SJCRH30 (cell line): ENCODE measurements around the gene LIMA1. TPM values are rescaled to one million over a fixed set of nuclear protein-coding genes. Genes with fewer than 3 reads are reported as not detected.
A peak's percentile ranks its signal among the peaks of the same experiment; 100 is the strongest.
"Not testable (repeated sequence)": the region's sequence is repeated elsewhere in the genome, so short reads cannot be mapped to it uniquely, and the experiment has no call there.

ENCODE experiments used
- DNase-seq, 2 experiments: peaks; one replicate each; pipeline ENCODE4 v3.0.0-alpha.2; 2015 to 2020
- H3K27ac ChIP-seq: fragments of 250-450 bp; sonication (Bioruptor Pico); 2 replicates; pipeline ENCODE4 v1.5.1; 2020; ENCODE audit warnings: mild to moderate bottlenecking, moderate library complexity
- H3K27me3 ChIP-seq: fragments of 250-450 bp; sonication (Bioruptor Pico); 2 replicates; pipeline ENCODE4 v1.5.1; 2020; ENCODE audit warnings: mild to moderate bottlenecking, moderate library complexity
- H3K36me3 ChIP-seq: fragments of 250-450 bp; sonication (Bioruptor Pico); 2 replicates; pipeline ENCODE4 v1.5.1; 2020; ENCODE audit warnings: mild to moderate bottlenecking, moderate library complexity
- H3K4me1 ChIP-seq: fragments of 250-450 bp; sonication (Bioruptor Pico); 2 replicates; pipeline ENCODE4 v1.5.1; 2020; ENCODE audit warnings: mild to moderate bottlenecking, moderate library complexity
- H3K4me3 ChIP-seq: fragments of 250-450 bp; sonication (Bioruptor Pico); 2 replicates; pipeline ENCODE4 v1.5.1; 2020; ENCODE audit warnings: mild to moderate bottlenecking, moderate library complexity
- H3K9me3 ChIP-seq: fragments of 250-450 bp; sonication (Bioruptor Pico); replicated peaks from 2 replicates; pipeline ENCODE4 v1.5.1; 2020; ENCODE audit warnings: mild to moderate bottlenecking, moderate library complexity
- total RNA-seq: library from RNA; depleted of rRNA; stranded (reverse); fragments of >200 nt; shearing (Covaris generic); gene quantifications from 2 replicates; pipeline ENCODE4 v1.2.3, GENCODE V29; 2014

LIMA1 gene
- total RNA-seq, 1 experiment from 2014 or later: 36.1 TPM

GRCh38 chr12:50271724-50272247 lies 11.5 kb downstream of the LIMA1 start:
- H3K4me1 ChIP-seq: peaks cover 4% of the 10 kb centered on the region; the same call in 1 of the 2 replicates
- no peak for DNase-seq
- H3K27me3 ChIP-seq: no peaks in the 10 kb centered on the region
- H3K36me3 ChIP-seq: no peaks in the 10 kb centered on the region
- no peak overlapping the region for H3K27ac ChIP-seq
- H3K4me3 ChIP-seq: no peak overlapping the region
- H3K9me3 ChIP-seq: no peaks in the 10 kb centered on the region

GRCh38 chr12:50268482-50268881 lies 14.8 kb downstream of the LIMA1 start:
- Histone ChIP-seq H3K4me1 (peaks cover 4% of the 10 kb centered on the region; the same call in 1 of the 2 replicates), H3K9me3 (peaks cover 3% of the 10 kb centered on the region), H3K27ac (no peak overlapping the region), H3K4me3 (no peak overlapping the region), H3K36me3 (no peaks in the 10 kb centered on the region), H3K27me3 (no peaks in the 10 kb centered on the region)
- no peak for DNase-seq

- Histone ChIP-seq H3K9me3 (peaks cover 3% of the 10 kb centered on the region), H3K27me3 (no peaks in the 10 kb centered on the region), H3K4me3 (no peak overlapping the region), H3K27ac (no peak overlapping the region), H3K4me1 (peaks cover 4% of the 10 kb centered on the region; the same call in 1 of the 2 replicates), H3K36me3 (no peaks in the 10 kb centered on the region)
- DNase-seq: no peak
Observed at GRCh38 chr12:50265770-50266524, 17.4 kb downstream of the LIMA1 start.

GRCh38 chr12:50263832-50264231 lies 19.5 kb downstream of the LIMA1 start:
- Histone ChIP-seq H3K36me3 (no peaks in the 10 kb centered on the region), H3K4me3 (no peak overlapping the region), H3K27me3 (no peaks in the 10 kb centered on the region), H3K27ac (no peak overlapping the region), H3K9me3 (peaks cover 3% of the 10 kb centered on the region), H3K4me1 (peaks cover 15% of the 10 kb centered on the region)
- no peak for DNase-seq

- no peaks in the 10 kb centered on the region for H3K27me3 ChIP-seq
- no peak overlapping the region for H3K4me3 ChIP-seq
- H3K4me1 ChIP-seq: peaks cover 26% of the 10 kb centered on the region
- no peaks in the 10 kb centered on the region for H3K36me3 ChIP-seq
- H3K27ac ChIP-seq: no peak overlapping the region
- no peak for DNase-seq
- H3K9me3 ChIP-seq: peaks cover 3% of the 10 kb centered on the region
Observed at GRCh38 chr12:50261654-50262053, 21.7 kb downstream of the LIMA1 start.

- Histone ChIP-seq H3K4me3 (no peak overlapping the region), H3K9me3 (no peaks in the 10 kb centered on the region; the same call in 1 of the 2 replicates), H3K4me1 (peaks cover 30% of the 10 kb centered on the region), H3K27me3 (no peaks in the 10 kb centered on the region), H3K36me3 (no peaks in the 10 kb centered on the region), H3K27ac (no peak overlapping the region)
- DNase-seq: no peak
Observed at GRCh38 chr12:50258167-50258551, 25.2 kb downstream of the LIMA1 start.

- H3K27ac ChIP-seq: no peak overlapping the region
- H3K9me3 ChIP-seq: no peaks in the 10 kb centered on the region
- peaks cover 30% of the 10 kb centered on the region for H3K4me1 ChIP-seq
Observed at GRCh38 chr12:50257236-50258166, 25.8 kb downstream of the LIMA1 start.

GRCh38 chr12:50256761-50257160 lies 26.6 kb downstream of the LIMA1 start:
- Histone ChIP-seq H3K36me3 (no peaks in the 10 kb centered on the region), H3K27ac (no peak overlapping the region), H3K27me3 (no peaks in the 10 kb centered on the region), H3K4me1 (peaks cover 30% of the 10 kb centered on the region), H3K9me3 (no peaks in the 10 kb centered on the region), H3K4me3 (no peak overlapping the region)
- no peak for DNase-seq

More at GRCh38 chr12:50257236-50258166, 25.8 kb downstream of the LIMA1 start:
- H3K36me3 ChIP-seq: no peaks in the 10 kb centered on the region
- peak in 1 of 2 experiments; percentile 52 for DNase-seq
- no peaks in the 10 kb centered on the region for H3K27me3 ChIP-seq
- H3K4me3 ChIP-seq: no peak overlapping the region

GRCh38 chr12:50252977-50253602 lies 30.2 kb downstream of the LIMA1 start:
- Histone ChIP-seq H3K27ac (no peak overlapping the region), H3K9me3 (no peaks in the 10 kb centered on the region)

GRCh38 chr12:50251619-50252252 lies 31.6 kb downstream of the LIMA1 start:
- no peaks in the 10 kb centered on the region for H3K9me3 ChIP-seq
- H3K27me3 ChIP-seq: no peaks in the 10 kb centered on the region
- no peak overlapping the region for H3K4me3 ChIP-seq
- no peaks in the 10 kb centered on the region for H3K36me3 ChIP-seq
- no peak overlapping the region for H3K27ac ChIP-seq
- no peak for DNase-seq
- H3K4me1 ChIP-seq: peaks cover 12% of the 10 kb centered on the region

More at GRCh38 chr12:50252977-50253602, 30.2 kb downstream of the LIMA1 start:
- H3K4me1 ChIP-seq: peaks cover 17% of the 10 kb centered on the region
- no peak for DNase-seq
- H3K4me3 ChIP-seq: no peak overlapping the region
- H3K36me3 ChIP-seq: no peaks in the 10 kb centered on the region
- no peaks in the 10 kb centered on the region for H3K27me3 ChIP-seq

- no peak for DNase-seq
- Histone ChIP-seq H3K27ac (no peak overlapping the region), H3K4me1 (peaks cover 18% of the 10 kb centered on the region), H3K36me3 (no peaks in the 10 kb centered on the region), H3K9me3 (no peaks in the 10 kb centered on the region), H3K27me3 (no peaks in the 10 kb centered on the region), H3K4me3 (no peak overlapping the region)
Observed at GRCh38 chr12:50249464-50250182, 33.7 kb downstream of the LIMA1 start.

GRCh38 chr12:50248883-50249282 lies 34.4 kb downstream of the LIMA1 start:
- Histone ChIP-seq H3K27ac (no peak overlapping the region), H3K9me3 (no peaks in the 10 kb centered on the region), H3K4me3 (no peak overlapping the region), H3K36me3 (no peaks in the 10 kb centered on the region), H3K27me3 (no peaks in the 10 kb centered on the region), H3K4me1 (peaks cover 14% of the 10 kb centered on the region)
- DNase-seq: no peak

GRCh38 chr12:50248411-50248810 lies 34.9 kb downstream of the LIMA1 start:
- H3K9me3 ChIP-seq: no peaks in the 10 kb centered on the region
- no peak overlapping the region for H3K27ac ChIP-seq
- no peak for DNase-seq
- peaks cover 17% of the 10 kb centered on the region for H3K4me1 ChIP-seq
- no peaks in the 10 kb centered on the region for H3K27me3 ChIP-seq
- H3K4me3 ChIP-seq: no peak overlapping the region
- no peaks in the 10 kb centered on the region for H3K36me3 ChIP-seq

GRCh38 chr12:50247665-50248064 lies 35.7 kb downstream of the LIMA1 start:
- H3K27me3 ChIP-seq, DNase-seq, H3K36me3 ChIP-seq, H3K27ac ChIP-seq, H3K9me3 ChIP-seq, H3K4me3 ChIP-seq: not testable (repeated sequence)
- peaks cover 24% of the 10 kb centered on the region for H3K4me1 ChIP-seq
